ENCODE data around the gene CELSR3. TPM values are rescaled to one million over a fixed set of nuclear protein-coding genes. Genes with fewer than 3 reads are reported as not detected.

Gene CELSR3
- total RNA-seq, 6 donors from 2014 or later, result 0.76 to 10.5 (median 1.5) TPM

DNA sequence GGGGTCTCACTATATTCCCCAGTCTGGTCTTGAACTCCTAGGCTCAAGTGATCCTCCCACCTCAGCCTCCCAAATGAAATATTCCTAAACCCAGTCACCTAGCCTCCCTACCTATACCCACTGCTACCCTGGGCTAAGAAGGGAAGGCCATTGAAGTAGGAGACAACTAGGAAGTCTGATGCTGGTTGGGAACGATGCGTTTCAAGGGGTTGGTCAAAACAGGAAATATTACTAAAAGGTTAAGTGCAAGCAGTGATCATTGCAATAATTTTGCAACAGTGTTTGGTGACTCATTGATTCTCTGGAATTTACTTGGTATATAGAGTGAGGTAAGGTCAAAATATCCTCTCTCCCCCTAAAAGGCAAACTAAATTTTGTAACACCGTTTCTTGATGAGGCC, 48.6 kb downstream of the CELSR3 start:
- WGBS, 2 donors, result 34 to 42% methylated on average over 3 of the region's 3 CpGs
- ATAC-seq (ENCODE audit: low FRiP score in 2 of 2), result no peak
- peak in 1 of 2 donors; percentile 53 for TF ChIP-seq POLR2AphosphoS5 (IDR thresholded peaks at IDR 0.05)
- TF ChIP-seq POLR2A (IDR thresholded peaks at IDR 0.05), result no peak
- no peak overlapping the region for H3K4me3 ChIP-seq
- H3K9me3 ChIP-seq, result peaks cover 0 to 16% (median 14%) of the 10 kb centered on the region in 4 donors
- no peaks in the 10 kb centered on the region for H3K27me3 ChIP-seq
- peak overlapping the region in 1 of 4 donors; percentile 30 for H3K27ac ChIP-seq
- peaks cover 0 to 6% (median 3%) of the 10 kb centered on the region in 4 donors for H3K4me1 ChIP-seq
- H3K36me3 ChIP-seq, result no peaks in the 10 kb centered on the region
- DNase-seq, result no peak

DNA sequence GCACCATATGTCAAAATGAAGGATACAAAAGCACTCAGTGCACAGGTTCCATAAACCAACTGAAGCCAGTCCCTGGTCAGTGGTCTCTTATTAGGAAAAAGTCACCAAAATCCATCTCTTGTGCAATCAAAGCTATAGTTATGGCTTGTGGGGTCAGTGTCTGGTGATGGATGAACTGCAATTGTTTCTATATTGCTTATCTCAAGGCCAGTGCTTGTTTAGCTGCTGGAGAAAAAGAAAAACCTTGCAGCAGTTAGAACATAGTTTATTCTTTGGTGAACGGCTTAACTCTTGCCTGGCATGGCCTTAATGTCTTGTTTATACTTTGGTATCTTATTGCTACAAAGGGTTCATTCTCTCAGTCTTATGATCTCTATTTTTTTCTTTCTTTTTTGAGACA, 50.4 kb downstream of the CELSR3 start:
- H3K9me3 ChIP-seq, result peaks cover 0 to 7% (median 5%) of the 10 kb centered on the region in 4 donors
- no peak for ATAC-seq (ENCODE audit: low FRiP score in 2 of 2)
- H3K27me3 ChIP-seq, result no peaks in the 10 kb centered on the region
- H3K4me1 ChIP-seq, result peaks cover 10 to 19% (median 12%) of the 10 kb centered on the region in 4 donors
- TF ChIP-seq POLR2AphosphoS5 (IDR thresholded peaks at IDR 0.05), result no peak
- TF ChIP-seq EP300 (IDR thresholded peaks at IDR 0.05), result no peak
- TF ChIP-seq, protein P1, sequence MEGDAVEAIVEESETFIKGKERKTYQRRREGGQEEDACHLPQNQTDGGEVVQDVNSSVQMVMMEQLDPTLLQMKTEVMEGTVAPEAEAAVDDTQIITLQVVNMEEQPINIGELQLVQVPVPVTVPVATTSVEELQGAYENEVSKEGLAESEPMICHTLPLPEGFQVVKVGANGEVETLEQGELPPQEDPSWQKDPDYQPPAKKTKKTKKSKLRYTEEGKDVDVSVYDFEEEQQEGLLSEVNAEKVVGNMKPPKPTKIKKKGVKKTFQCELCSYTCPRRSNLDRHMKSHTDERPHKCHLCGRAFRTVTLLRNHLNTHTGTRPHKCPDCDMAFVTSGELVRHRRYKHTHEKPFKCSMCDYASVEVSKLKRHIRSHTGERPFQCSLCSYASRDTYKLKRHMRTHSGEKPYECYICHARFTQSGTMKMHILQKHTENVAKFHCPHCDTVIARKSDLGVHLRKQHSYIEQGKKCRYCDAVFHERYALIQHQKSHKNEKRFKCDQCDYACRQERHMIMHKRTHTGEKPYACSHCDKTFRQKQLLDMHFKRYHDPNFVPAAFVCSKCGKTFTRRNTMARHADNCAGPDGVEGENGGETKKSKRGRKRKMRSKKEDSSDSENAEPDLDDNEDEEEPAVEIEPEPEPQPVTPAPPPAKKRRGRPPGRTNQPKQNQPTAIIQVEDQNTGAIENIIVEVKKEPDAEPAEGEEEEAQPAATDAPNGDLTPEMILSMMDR (IDR thresholded peaks at IDR 0.05), result no peak
- TF ChIP-seq POLR2A (IDR thresholded peaks at IDR 0.05), result no peak
- no peak for DNase-seq
- WGBS, 2 donors, result 48 to 52% methylated on average over 1 of the region's 1 CpG
- no peak overlapping the region for H3K27ac ChIP-seq
- H3K4me3 ChIP-seq, result no peak overlapping the region
- H3K36me3 ChIP-seq, result peaks cover 0 to 5% (median 0%) of the 10 kb centered on the region in 4 donors

DNA sequence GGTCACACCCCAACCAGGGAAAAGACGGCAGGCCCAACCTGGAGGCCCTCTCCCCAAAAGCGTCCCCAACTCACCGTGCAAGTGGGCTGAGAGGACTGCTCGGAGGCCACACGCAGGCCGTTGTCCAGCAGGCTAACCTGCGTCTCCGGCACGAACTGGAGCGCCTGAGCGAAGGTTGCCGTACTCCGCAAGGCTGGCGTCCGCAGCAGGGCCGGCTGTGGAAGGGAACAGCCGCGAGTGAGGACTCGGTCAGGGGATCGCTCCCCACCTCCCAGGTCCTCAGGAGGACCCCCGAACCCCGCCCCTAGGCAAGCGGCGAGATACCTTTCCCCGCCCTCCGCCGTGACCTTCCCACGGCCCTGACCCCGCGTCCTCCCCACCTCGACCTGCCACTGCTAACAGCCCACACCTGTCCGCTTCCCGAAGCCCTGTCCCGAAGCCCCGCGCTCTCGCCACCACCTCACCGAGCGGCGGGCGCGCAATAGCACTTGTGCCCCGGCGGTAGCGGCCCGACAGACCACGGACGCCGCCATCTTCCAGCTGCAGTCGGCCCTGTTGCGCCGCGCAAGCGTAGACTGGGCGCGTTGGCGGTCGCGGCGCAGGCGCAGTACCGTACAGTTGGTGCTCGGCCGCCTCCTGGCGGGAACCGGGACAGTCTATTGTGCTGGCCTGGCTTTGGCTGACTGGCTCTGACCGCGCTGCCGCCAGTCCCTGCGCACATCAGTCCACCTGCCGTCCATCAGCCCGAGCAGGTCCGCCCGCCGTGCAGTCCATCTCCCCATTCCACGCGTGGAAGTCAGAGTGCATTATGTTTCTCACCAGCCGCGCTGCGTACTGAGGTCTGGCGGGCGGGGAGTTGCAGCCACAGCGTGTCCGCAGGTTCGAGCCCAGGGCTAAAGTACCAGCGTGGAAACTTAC, 53.3 kb downstream of the CELSR3 start, which contains the start of gene UQCRC1:
Gene UQCRC1, minus strand, starts transcription at position 559 of the 918 bp plus-strand sequence. Its CDS starts 26 bp downstream, at position 533.
- ATAC-seq (ENCODE audit: low FRiP score in 2 of 2) (peak; percentile 99 to 100), DNase-seq (peak; percentile 95 to 98)
- H3K27ac ChIP-seq, result peak within 1 kb of the TSS; percentile 70 to 93 (median 90)
- H3K9me3 ChIP-seq, result no peaks in the 10 kb centered on the region
- H3K36me3 ChIP-seq, result peaks cover 11 to 26% (median 21%) of the 10 kb centered on the region in 4 donors
- H3K4me1 ChIP-seq, result peaks cover 10 to 19% (median 12%) of the 10 kb centered on the region in 4 donors
- TF ChIP-seq POLR2A (IDR thresholded peaks at IDR 0.05) (peak in 3 of 4 donors; percentile 70 to 92 (median 79)), POLR2AphosphoS5 (IDR thresholded peaks at IDR 0.05) (peak; percentile 88 to 94), EP300 (IDR thresholded peaks at IDR 0.05) (no peak)
- TF ChIP-seq, protein P1 (IDR thresholded peaks at IDR 0.05), result peak; percentile 82 to 99 (median 96)
- peak within 1 kb of the TSS; percentile 52 to 70 (median 58) for H3K4me3 ChIP-seq
- 3 to 6% methylated on average over 11 to 46 of the region's 86 CpGs for WGBS, 2 donors
- H3K27me3 ChIP-seq, result no peaks in the 10 kb centered on the region

DNA sequence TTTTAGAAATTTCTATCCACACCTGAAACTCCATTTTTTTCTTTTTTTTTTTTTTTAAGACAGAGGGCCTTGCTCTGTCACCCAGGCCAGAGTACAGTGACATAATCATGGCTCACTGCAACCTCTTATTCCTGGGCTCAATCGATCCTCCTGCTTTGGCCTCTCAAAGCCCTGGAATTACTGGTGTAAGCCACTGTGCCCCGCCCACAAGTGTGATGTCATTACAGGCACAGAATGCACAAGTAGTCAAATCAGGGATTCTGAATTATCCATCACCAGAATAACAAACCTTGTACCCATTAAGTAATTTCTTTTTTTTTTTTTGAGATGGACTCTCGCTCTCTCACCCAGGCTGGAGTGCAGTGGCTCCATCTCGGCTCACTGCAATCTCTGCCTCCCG, 55.2 kb downstream of the CELSR3 start:
- H3K36me3 ChIP-seq, result peaks cover 25 to 45% (median 39%) of the 10 kb centered on the region in 4 donors
- 90 to 93% methylated on average over 5 of the region's 5 CpGs for WGBS, 2 donors
- no peak overlapping the region for H3K4me3 ChIP-seq

DNA sequence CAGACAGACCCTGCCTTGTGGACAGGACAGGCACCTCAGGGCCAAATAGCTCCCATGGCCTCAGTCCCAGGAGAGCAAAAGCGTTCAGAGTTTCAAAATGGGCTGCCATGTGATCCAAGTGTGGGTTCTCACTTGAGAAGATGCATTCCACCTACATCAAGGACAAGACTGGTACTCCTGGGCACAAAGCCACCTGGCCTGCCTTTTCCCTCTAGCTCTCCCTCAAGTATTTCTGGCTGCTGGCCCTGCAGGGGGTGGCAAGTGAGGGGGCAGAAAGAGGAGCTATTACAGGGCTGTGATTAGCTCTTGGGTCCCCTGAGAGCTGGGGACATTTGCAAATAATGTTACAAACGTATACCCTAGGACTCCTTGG, 61.1 kb downstream of the CELSR3 start:
- Histone ChIP-seq H3K4me1 (peaks cover 0 to 7% (median 0%) of the 10 kb centered on the region in 4 donors), H3K9me3 (no peaks in the 10 kb centered on the region), H3K27ac (no peak overlapping the region), H3K27me3 (no peaks in the 10 kb centered on the region), H3K36me3 (peaks cover 37 to 89% (median 84%) of the 10 kb centered on the region in 4 donors), H3K4me3 (no peak overlapping the region)
- ATAC-seq (ENCODE audit: low FRiP score in 2 of 2), result no peak
- no peak for DNase-seq
- TF ChIP-seq POLR2A (IDR thresholded peaks at IDR 0.05), result no peak
- TF ChIP-seq, protein P1 (IDR thresholded peaks at IDR 0.05), result no peak
- TF ChIP-seq EP300 (IDR thresholded peaks at IDR 0.05), result no peak
- no peak for TF ChIP-seq POLR2AphosphoS5 (IDR thresholded peaks at IDR 0.05)
- whole genome bisulfite sequencing, 2 donors, result 76% methylated on average over 2 of the region's 2 CpGs

More for the DNA sequence above, 55.2 kb downstream of the CELSR3 start:
- H3K27ac ChIP-seq, result no peak overlapping the region
- no peaks in the 10 kb centered on the region for H3K27me3 ChIP-seq
- H3K9me3 ChIP-seq, result no peaks in the 10 kb centered on the region
- ATAC-seq (ENCODE audit: low FRiP score in 2 of 2) (no peak), DNase-seq (no peak)
- TF ChIP-seq EP300 (IDR thresholded peaks at IDR 0.05) (no peak), POLR2A (IDR thresholded peaks at IDR 0.05) (no peak), POLR2AphosphoS5 (IDR thresholded peaks at IDR 0.05) (no peak)
- TF ChIP-seq, protein P1 (IDR thresholded peaks at IDR 0.05), result no peak
- H3K4me1 ChIP-seq, result peaks cover 10 to 19% (median 12%) of the 10 kb centered on the region in 4 donors
